Activated naive CD8-positive, alpha-beta T cell treated with anti-CD3 and anti-CD28 coated beads, Interleukin-2, amount 10 ng/mL, durations not matched to agents 7 days and 5 days (primary cell): ENCODE results near the gene TMEM87B. TPM values are rescaled to one million over a fixed set of nuclear protein-coding genes. Genes with fewer than 3 reads are reported as not detected.

Experiments used
- ATAC-seq: fragments of 150-1000 bp; cut with Tn5 transposase; one replicate; pipeline ENCODE4 v1.10.0; 2021; ENCODE audit warnings: low read depth, moderate library complexity
- POLR2A ChIA-PET: fragments of 350-600 bp; sonication (Branson Sonifier 250); formaldehyde crosslinking; loops from one replicate; lab custom pipeline; 2021; ENCODE audit warnings: antibody characterized with exemption; lab: Charles Lee
- DNase-seq: peaks from one replicate; pipeline ENCODE4 v3.0.0; 2021
- H3K27ac Mint-ChIP-seq: one replicate; pipeline ENCODE4 v1.8.0; 2022; ENCODE audit warnings: mild to moderate bottlenecking, mixed read lengths
- H3K27me3 Mint-ChIP-seq: one replicate; pipeline ENCODE4 v1.8.0; 2022; ENCODE audit warnings: mild to moderate bottlenecking, moderate library complexity, mixed read lengths
- H3K36me3 Mint-ChIP-seq: one replicate; pipeline ENCODE4 v1.8.0; 2021; ENCODE audit warnings: mild to moderate bottlenecking, mixed read lengths
- H3K4me1 Mint-ChIP-seq: one replicate; pipeline ENCODE4 v1.8.0; 2021; ENCODE audit warnings: mixed read lengths
- H3K4me3 Mint-ChIP-seq: one replicate; pipeline ENCODE4 v1.8.0; 2022; ENCODE audit warnings: mild to moderate bottlenecking, moderate library complexity, mixed read lengths
- H3K9me3 Mint-ChIP-seq: one replicate; pipeline ENCODE4 v1.8.0; 2021; ENCODE audit warnings: mixed read lengths
- total RNA-seq, 2 experiments: library from RNA; stranded (reverse); gene quantifications; one replicate each; pipeline ENCODE4 v1.2.3, GENCODE V29; 2021

TMEM87B gene
- total RNA-seq, 2 experiments from 2014 or later, result 20.1 to 24.2 TPM

DNA sequence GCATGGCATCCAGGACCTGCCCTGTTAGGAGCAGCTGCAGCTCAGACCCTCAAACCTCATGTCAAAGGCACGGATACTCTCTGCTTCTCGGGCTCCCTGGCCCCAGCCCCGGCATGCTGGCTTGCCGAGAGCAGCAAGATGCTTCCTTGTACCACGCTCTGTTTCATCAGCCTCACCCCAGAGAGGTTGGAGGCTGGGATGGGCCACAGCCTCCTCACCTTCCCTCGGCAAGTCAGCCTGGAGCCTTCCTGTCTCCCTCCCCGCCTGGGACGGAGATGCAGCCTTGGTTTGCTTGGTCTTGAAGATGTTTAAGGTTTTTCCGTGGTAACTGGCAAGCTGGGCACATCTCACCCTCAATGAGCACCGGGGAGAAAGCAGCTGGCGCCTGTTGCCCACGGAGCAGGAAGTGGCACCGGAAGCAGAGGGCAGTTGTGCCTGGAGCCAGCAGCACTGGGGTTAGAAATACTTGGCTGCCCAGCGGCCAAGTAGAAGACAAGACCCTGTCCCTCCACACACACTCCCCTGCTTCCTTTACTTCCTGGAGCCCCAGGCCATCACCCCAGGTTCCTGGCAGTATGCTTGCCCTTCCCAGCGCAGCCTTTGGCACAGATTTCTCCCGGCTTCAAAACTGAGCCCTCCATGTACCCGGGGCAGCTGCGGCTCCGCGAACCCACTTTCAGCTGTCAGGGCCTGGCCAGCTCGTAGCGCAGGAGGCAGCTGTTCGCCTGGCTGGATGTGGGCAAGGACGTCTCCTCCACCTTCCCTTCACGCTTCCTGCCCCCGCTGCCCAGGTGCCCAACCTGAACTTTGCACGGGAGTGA is 100.5 kb downstream of the TMEM87B start:
- POLR2A ChIA-PET, result interaction anchor here (0.7 to 1.8 kb wide), 6 partner anchors 18 to 490 kb away, joined by 3 to 8 read pairs (median 4); partner anchors contain the start of gene ZC3H8
- Mint-ChIP-seq H3K4me3 (peak overlapping the region; percentile 41), H3K9me3 (no peaks in the 10 kb centered on the region), H3K27ac (peak overlapping the region; percentile 70), H3K4me1 (peaks cover 32% of the 10 kb centered on the region), H3K27me3 (peaks cover 7% of the 10 kb centered on the region), H3K36me3 (no peaks in the 10 kb centered on the region)
- ATAC-seq (peak; percentile 19), DNase-seq (peak; percentile 49)

DNA sequence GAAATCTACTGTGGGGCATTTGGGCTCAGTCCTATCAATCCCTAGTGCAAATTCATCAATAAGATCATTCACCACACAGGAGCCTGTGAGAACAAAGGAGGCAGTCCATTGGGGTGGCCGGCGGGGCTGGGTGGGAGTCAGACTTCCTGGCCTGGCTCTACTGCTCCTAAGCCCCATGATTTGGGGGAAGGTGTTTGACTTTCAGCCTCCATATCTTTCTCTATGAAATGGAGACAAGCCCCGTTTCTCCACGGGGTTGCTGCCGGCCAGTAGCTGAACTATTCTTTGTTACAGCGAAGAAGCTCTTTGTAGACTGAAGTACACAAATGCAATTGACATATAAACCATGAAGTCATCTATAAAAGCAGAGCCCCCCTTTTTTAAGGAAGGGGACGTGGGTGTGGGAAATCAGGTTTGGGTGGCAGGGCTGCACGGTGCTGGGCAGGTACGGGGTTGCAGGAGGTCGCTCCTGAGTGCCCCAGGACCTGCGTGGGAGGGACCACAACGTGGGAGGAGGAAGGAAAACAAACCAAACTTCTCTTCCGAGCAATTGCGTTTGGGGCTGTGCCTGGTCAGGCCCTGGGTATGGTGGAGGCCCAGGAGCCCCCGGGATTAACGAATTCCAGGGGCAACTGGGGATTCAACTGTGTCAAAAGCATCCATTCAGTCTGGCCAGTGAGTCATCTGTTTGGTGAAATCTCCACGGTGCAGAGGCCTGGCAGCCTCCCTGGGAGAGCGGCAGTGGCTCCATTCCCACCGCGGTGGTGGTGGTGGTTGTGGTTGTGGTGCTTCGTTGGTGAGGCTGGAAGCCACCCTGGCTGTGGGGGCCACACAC is 101.3 kb downstream of the TMEM87B start:
- DNase-seq (peak; percentile 72), ATAC-seq (peak; percentile 23)
- Mint-ChIP-seq H3K36me3 (no peaks in the 10 kb centered on the region), H3K4me3 (peak overlapping the region; percentile 41), H3K9me3 (no peaks in the 10 kb centered on the region), H3K27ac (peak overlapping the region; percentile 70), H3K27me3 (peaks cover 7% of the 10 kb centered on the region), H3K4me1 (peaks cover 32% of the 10 kb centered on the region)
- POLR2A ChIA-PET, result interaction anchor here (0.9 to 1.8 kb wide), 4 partner anchors 26 to 489 kb away, joined by 3 to 8 read pairs (median 4); partner anchors contain the start of gene ZC3H8

DNA sequence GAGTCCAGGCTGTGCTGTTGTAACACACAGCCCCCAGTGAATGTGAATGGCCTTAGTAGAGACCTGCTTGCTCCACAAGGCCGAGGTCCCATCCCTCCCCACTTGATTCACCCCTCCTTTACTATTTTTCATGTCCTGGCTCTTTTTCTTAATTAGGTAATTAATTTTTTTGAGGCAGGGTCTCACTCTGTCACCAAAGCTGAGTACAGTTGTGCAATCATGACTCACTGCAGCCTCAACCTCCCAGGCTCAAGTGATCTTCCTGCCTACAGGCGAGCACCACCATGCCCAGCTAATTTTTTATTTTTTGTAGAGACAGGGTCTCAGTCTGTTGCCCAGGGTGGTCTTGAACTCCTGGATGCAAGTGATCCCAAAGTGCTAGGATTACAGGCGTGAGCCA is 102.4 kb downstream of the TMEM87B start:
- H3K27ac Mint-ChIP-seq, result no peak overlapping the region
- no peaks in the 10 kb centered on the region for H3K36me3 Mint-ChIP-seq
- H3K27me3 Mint-ChIP-seq, result peaks cover 7% of the 10 kb centered on the region
- DNase-seq (no peak), ATAC-seq (no peak)
- no peaks in the 10 kb centered on the region for H3K9me3 Mint-ChIP-seq
- H3K4me1 Mint-ChIP-seq, result peaks cover 32% of the 10 kb centered on the region
- no peak overlapping the region for H3K4me3 Mint-ChIP-seq
- POLR2A ChIA-PET, result no interaction called here

DNA sequence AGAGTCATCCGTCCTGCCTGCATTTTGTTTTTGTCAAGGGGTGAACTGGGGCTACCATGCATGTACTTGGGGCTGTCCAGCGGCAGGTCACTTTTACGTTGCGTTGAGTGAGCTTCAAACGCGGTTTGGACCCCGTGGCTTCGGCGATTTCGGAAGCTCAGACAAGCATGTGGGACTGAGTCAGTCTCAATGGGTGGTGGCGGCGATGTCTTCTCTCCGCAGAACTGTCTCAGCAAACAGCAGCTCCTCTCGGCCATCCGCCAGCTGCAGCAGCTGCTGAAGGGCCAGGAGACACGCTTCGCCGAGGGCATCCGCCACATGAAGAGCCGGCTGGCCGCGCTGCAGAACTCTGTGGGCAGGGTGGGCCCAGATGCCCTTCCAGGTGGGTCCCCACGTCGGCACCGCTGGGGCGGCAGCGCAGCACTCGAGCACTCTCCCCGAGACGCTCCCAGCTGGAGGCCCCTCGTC is 104.4 kb downstream of the TMEM87B start:
- H3K36me3 Mint-ChIP-seq, result no peaks in the 10 kb centered on the region
- no peak overlapping the region for H3K4me3 Mint-ChIP-seq
- ATAC-seq (no peak), DNase-seq (no peak)
- H3K27me3 Mint-ChIP-seq, result peaks cover 10% of the 10 kb centered on the region
- no peaks in the 10 kb centered on the region for H3K9me3 Mint-ChIP-seq
- peaks cover 30% of the 10 kb centered on the region for H3K4me1 Mint-ChIP-seq
- H3K27ac Mint-ChIP-seq, result no peak overlapping the region
- POLR2A ChIA-PET, result no interaction called here

DNA sequence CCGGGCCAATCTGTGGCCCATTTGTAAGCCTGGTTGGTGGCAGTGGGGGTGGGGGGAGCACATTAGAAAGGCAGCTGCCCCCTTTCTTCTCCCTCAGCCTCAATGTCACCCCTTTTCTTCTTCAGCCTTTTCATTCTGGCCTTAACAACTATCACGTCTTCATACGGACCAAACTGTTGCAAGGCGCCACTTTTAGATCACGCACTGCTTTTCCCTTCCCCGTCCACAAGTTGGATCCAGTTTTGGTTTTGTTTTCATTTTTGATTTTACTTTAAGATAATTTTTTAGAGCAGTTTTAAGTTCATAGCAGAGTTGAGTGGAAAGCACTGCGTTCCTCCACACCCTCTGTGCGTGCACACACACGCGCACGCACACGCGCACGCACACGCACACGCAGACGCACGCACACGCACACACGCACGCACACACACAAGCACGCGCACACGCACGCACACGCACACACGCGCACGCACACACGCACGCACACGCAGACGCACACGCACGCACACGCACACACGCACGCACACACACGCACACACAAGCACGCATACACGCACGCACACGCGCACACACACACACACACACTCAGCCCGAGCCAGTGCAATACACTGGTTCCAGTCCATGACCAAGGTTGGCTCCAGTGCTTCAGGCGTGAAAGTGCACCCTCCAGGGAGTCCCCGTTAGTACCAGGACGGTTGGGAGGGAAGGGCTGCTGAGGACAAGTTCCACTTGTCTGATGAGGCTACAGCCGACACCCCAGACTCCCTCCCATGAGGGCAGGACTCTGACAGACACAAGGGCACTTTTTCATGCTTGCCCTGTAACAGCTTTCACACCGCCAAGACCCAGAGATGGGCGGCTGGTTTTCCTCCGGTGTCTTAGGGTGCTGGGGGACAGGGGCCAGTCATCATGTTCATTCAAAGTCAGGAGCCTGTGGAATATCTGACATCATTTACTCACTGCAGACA is 105.5 kb downstream of the TMEM87B start:
- no peak for ATAC-seq
- DNase-seq, result no peak
- POLR2A ChIA-PET, result no interaction called here
- peaks cover 10% of the 10 kb centered on the region for H3K27me3 Mint-ChIP-seq
- no peaks in the 10 kb centered on the region for H3K36me3 Mint-ChIP-seq
- H3K27ac Mint-ChIP-seq, result no peak overlapping the region
- peaks cover 19% of the 10 kb centered on the region for H3K4me1 Mint-ChIP-seq
- no peak overlapping the region for H3K4me3 Mint-ChIP-seq
- no peaks in the 10 kb centered on the region for H3K9me3 Mint-ChIP-seq

DNA sequence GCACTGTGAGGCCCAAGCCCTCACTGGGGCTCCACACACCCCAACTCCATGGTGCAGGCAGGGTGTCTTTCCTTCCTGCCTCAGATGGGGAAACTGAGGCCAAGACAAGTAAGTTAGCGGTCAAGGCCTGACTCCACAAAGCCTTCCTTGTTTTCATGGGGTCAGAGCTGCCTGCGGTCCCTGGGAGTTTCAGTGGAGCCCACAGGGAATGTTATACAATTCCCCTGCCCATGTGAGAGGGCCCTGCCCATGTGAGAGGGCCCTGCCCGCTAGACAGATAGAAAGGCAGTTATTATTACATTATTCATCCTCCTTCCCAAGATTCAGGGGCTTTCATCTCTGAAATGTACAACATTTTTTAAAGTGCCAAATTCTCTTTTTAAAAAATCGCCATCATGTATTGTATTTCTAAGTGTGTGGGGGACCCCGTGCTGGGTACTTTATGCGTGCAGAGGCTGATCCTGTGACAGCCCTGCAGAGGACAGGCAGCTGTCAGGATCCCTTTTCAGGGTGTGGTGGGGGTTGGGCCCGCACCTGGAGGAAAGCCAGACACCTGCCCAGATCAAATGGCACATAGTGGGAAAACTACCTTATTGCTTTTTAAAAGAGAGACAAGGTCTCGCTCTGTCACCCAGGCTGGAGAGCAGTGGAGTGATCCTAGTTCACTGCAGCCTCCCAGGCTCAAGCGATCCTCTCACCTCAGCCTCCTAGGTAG is 106.5 kb downstream of the TMEM87B start:
- no peak for ATAC-seq
- Mint-ChIP-seq H3K36me3 (no peaks in the 10 kb centered on the region), H3K9me3 (no peaks in the 10 kb centered on the region), H3K4me1 (peaks cover 10% of the 10 kb centered on the region), H3K27me3 (peaks cover 10% of the 10 kb centered on the region), H3K27ac (no peak overlapping the region), H3K4me3 (no peak overlapping the region)
- POLR2A ChIA-PET, result no interaction called here
- DNase-seq, result no peak

DNA sequence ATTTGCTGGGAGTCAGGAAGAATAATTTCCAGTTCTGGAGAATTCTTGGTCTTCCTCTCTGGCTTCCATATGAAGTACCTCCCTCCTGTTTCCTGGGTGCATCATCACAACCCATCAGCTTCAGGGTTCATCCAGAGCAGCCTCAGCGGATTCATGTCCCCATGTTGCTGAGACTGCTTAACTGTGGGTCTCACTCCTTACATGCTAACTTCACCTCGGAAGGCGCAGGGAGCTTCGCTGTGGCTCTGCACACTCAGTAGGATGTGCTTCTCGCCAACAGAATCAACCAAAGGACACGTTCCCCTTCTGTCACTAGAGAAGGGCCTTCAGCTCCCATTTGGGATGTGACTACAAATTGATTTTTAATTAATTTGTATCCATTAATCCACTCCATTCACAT is 107.3 kb downstream of the TMEM87B start:
- Mint-ChIP-seq H3K9me3 (no peaks in the 10 kb centered on the region), H3K27me3 (peaks cover 10% of the 10 kb centered on the region), H3K4me3 (no peak overlapping the region), H3K27ac (no peak overlapping the region), H3K36me3 (no peaks in the 10 kb centered on the region), H3K4me1 (peaks cover 8% of the 10 kb centered on the region)
- DNase-seq (no peak), ATAC-seq (no peak)
- POLR2A ChIA-PET, result no interaction called here

DNA sequence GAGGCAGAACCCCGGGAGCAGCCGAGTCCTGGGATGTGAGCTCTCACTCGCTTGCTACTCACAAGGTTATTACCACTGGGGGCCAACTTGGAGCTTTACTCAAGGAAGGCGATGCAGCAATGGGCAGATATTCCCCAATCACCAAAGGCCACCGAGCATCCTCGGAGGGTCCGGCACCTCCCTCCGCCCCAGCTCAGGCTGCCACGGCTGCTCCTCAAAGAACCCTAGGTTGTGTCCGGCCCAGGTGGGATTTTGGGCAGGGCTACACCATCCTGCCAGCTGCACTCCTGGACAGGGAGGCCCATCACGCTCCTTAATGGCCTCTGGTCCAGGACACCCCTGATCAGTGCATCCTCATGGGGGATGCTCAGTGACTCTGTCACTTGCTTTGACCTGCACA is 107.9 kb downstream of the TMEM87B start:
- H3K27me3 Mint-ChIP-seq, result peaks cover 10% of the 10 kb centered on the region
- POLR2A ChIA-PET, result no interaction called here

DNA sequence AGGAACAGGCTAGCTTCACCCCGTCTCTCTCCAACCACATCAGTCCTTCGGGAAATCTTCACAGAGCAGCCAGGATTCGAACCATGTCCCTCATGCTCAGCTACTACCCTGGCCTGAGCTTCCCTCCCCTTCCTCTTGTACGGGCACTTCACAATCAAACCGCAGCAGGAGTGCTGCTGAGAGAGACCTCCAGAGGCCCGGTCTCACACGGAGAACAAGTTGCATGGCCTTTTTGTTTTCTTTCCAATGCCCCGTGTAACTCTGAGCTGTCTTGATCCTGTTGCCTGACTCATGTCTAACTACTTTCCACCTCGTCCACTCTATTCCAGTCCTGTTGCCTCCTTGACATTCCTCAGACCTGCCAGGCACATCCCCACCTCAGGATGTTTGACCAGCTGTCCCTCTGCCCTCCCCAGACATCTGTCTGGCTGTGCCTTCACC is 108.5 kb downstream of the TMEM87B start:
- Mint-ChIP-seq H3K4me3 (no peak overlapping the region), H3K4me1 (peaks cover 6% of the 10 kb centered on the region), H3K27me3 (peaks cover 8% of the 10 kb centered on the region), H3K9me3 (no peaks in the 10 kb centered on the region), H3K27ac (no peak overlapping the region), H3K36me3 (no peaks in the 10 kb centered on the region)
- ATAC-seq (no peak), DNase-seq (no peak)
- POLR2A ChIA-PET, result no interaction called here

More for the DNA sequence above, 107.9 kb downstream of the TMEM87B start:
- H3K4me3 Mint-ChIP-seq, result no peak overlapping the region
- H3K27ac Mint-ChIP-seq, result no peak overlapping the region
- DNase-seq (no peak), ATAC-seq (no peak)
- peaks cover 6% of the 10 kb centered on the region for H3K4me1 Mint-ChIP-seq
- H3K9me3 Mint-ChIP-seq, result no peaks in the 10 kb centered on the region
- H3K36me3 Mint-ChIP-seq, result no peaks in the 10 kb centered on the region

DNA sequence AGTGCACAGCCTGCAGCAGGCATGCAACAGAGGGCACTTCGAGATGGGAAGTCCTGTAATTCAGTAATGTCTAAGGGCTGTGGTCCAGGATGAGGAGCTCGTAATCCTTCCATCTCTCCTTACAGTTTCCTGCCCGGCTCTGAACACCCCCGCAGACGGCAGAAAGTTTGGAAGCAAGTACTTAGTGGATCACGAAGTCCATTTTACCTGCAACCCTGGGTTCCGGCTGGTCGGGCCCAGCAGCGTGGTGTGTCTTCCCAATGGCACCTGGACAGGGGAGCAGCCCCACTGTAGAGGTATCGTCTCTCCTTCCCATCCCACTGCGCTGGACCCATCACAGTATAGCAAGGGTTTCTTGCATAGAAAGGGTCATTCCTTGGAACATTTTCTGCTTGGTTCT is 109.8 kb downstream of the TMEM87B start:
- no peaks in the 10 kb centered on the region for H3K9me3 Mint-ChIP-seq
- no peak for DNase-seq
- POLR2A ChIA-PET, result no interaction called here
- peaks cover 7% of the 10 kb centered on the region for H3K27me3 Mint-ChIP-seq
- H3K27ac Mint-ChIP-seq, result no peak overlapping the region
- no peak overlapping the region for H3K4me3 Mint-ChIP-seq
- no peaks in the 10 kb centered on the region for H3K36me3 Mint-ChIP-seq
- H3K4me1 Mint-ChIP-seq, result peaks cover 6% of the 10 kb centered on the region
- ATAC-seq, result no peak

DNA sequence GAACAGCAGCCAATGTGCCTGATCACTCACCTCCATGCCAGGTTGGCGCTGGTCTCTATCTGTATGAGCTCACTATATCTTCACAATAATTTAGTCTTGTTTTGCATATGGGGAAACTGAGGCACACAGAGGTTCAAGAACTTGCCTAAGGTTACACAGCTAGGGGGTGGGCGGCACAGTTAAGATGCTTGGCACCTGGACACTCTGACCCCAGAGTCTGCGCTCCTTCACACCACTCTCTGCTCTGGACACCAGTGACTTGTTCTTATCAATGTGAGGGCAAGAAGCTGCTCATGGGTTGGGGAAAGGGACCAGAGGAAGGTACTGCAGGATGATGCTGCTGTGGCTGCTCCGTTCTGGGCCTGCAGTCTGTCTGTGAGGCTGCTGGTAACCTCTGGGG is 110.2 kb downstream of the TMEM87B start:
- no peak for ATAC-seq
- no peak overlapping the region for H3K27ac Mint-ChIP-seq
- POLR2A ChIA-PET, result no interaction called here

DNA sequence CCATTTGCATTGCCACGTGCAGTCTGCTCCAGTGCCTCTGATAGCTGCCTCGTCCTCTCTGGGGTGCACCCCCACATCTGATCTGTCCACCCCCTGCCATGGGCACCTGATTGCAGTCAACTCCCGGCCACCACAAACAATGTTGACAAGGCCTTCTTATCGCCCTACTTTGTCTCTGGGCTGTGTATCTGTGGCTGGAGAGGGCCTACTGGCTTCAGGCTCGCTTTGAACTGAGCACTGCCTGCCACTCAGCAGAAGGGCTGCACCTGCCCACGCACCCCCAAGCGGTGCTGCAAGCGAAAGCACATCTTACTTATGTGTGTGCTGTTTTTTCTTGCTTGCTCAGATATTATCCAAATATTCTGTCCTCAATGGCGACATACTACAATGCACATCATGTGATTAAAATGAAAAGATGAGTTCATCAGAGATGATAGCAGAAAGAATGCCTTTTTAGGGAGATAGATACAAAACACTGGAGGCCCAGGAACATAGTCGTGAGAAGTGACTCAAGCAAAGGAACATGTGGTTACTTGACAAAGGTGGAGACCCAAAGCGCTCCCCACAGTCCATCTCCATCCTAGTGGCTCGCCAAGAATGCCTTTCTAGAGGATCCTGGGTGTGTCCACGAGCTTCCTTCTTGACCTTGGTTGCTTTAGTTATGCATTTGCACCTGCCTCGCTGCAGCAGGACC is 111.9 kb downstream of the TMEM87B start:
- POLR2A ChIA-PET, result no interaction called here
- ATAC-seq, result no peak
- H3K27me3 Mint-ChIP-seq, result peaks cover 7% of the 10 kb centered on the region
- peaks cover 2% of the 10 kb centered on the region for H3K4me1 Mint-ChIP-seq
- no peak for DNase-seq
- H3K9me3 Mint-ChIP-seq, result no peaks in the 10 kb centered on the region
- H3K27ac Mint-ChIP-seq, result no peak overlapping the region
- no peak overlapping the region for H3K4me3 Mint-ChIP-seq
- no peaks in the 10 kb centered on the region for H3K36me3 Mint-ChIP-seq

More for the DNA sequence above, 110.2 kb downstream of the TMEM87B start:
- DNase-seq, result no peak
- H3K27me3 Mint-ChIP-seq, result peaks cover 7% of the 10 kb centered on the region
- H3K36me3 Mint-ChIP-seq, result no peaks in the 10 kb centered on the region
- H3K4me3 Mint-ChIP-seq, result no peak overlapping the region
- no peaks in the 10 kb centered on the region for H3K9me3 Mint-ChIP-seq
- peaks cover 5% of the 10 kb centered on the region for H3K4me1 Mint-ChIP-seq
